ENCODE data around the gene MCRIP2. TPM values are rescaled to one million over a fixed set of nuclear protein-coding genes. Genes with fewer than 3 reads are reported as not detected.

MCRIP2 gene
- total and polyA plus RNA-seq, 9 donors = 0.98 to 42.3 (median 31.2) TPM

GRCh38 chr16:676913-677312 is 35.3 kb downstream of the MCRIP2 start:
- WGBS, 3 donors = 65 to 83% (median 80%) methylated on average over 22 to 23 of the region's 23 CpGs
- no peak for TF ChIP-seq POLR2A (IDR thresholded peaks at IDR 0.05)
- H3K9me3 ChIP-seq = no peaks in the 10 kb centered on the region
- no peaks in the 10 kb centered on the region for H3K36me3 ChIP-seq
- H3K4me1 ChIP-seq (ENCODE audit: insufficient read depth) = peaks cover 16% of the 10 kb centered on the region
- intact Hi-C loops (cut with DNase I) = no loop called here
- no peak overlapping the region for H3K4me3 ChIP-seq
- peak in 2 of 5 donors; percentile 36 to 52 for DNase-seq
- H3K27ac ChIP-seq = no peak overlapping the region
- H3K27me3 ChIP-seq = no peaks in the 10 kb centered on the region

- H3K27me3 ChIP-seq = no peaks in the 10 kb centered on the region
- H3K9me3 ChIP-seq = no peaks in the 10 kb centered on the region
- DNase-seq = peak in 2 of 5 donors; percentile 29 to 50
- H3K27ac ChIP-seq = no peak overlapping the region
- WGBS, 3 donors = 50 to 69% (median 63%) methylated on average over 39 to 57 of the region's 57 CpGs
- H3K4me1 ChIP-seq (ENCODE audit: insufficient read depth) = peaks cover 16% of the 10 kb centered on the region
- H3K36me3 ChIP-seq = no peaks in the 10 kb centered on the region
- H3K4me3 ChIP-seq = no peak overlapping the region
- intact Hi-C loops (cut with DNase I) = no loop called here
- TF ChIP-seq CTCF (IDR thresholded peaks at IDR 0.05) (no peak), EP300 (IDR thresholded peaks at IDR 0.05) (no peak), POLR2A (IDR thresholded peaks at IDR 0.05) (no peak)
These were observed 35.9 kb downstream of the MCRIP2 start for GRCh38 chr16:677316-678190.

- no peak overlapping the region for H3K4me3 ChIP-seq
- no peak overlapping the region for H3K27ac ChIP-seq
- intact Hi-C loops (cut with DNase I) = no loop called here
- H3K27me3 ChIP-seq = no peaks in the 10 kb centered on the region
- 62 to 72% (median 70%) methylated on average over 21 of the region's 21 CpGs for WGBS, 3 donors
- H3K9me3 ChIP-seq = no peaks in the 10 kb centered on the region
- no peaks in the 10 kb centered on the region for H3K36me3 ChIP-seq
- H3K4me1 ChIP-seq (ENCODE audit: insufficient read depth) = peaks cover 20% of the 10 kb centered on the region
- no peak for TF ChIP-seq CTCF (IDR thresholded peaks at IDR 0.05)
- no peak for TF ChIP-seq EP300 (IDR thresholded peaks at IDR 0.05)
- no peak for TF ChIP-seq POLR2A (IDR thresholded peaks at IDR 0.05)
- DNase-seq = peak in 3 of 5 donors; percentile 40 to 63 (median 57)
These were observed 36.7 kb downstream of the MCRIP2 start for GRCh38 chr16:678209-678857.

GRCh38 chr16:678858-679813 is 37.5 kb downstream of the MCRIP2 start:
- TF ChIP-seq CTCF (IDR thresholded peaks at IDR 0.05) (no peak), POLR2A (IDR thresholded peaks at IDR 0.05) (no peak), EP300 (IDR thresholded peaks at IDR 0.05) (no peak)
- peak; percentile 71 to 83 (median 82) for DNase-seq
- Histone ChIP-seq H3K4me3 (peak overlapping the region; percentile 51), H3K9me3 (no peaks in the 10 kb centered on the region), H3K27me3 (no peaks in the 10 kb centered on the region), H3K27ac (peak overlapping the region; percentile 67 to 78), H3K36me3 (no peaks in the 10 kb centered on the region), H3K4me1 (ENCODE audit: insufficient read depth) (peaks cover 25% of the 10 kb centered on the region)
- intact Hi-C loops (cut with DNase I) = no loop called here
- 19 to 32% (median 30%) methylated on average over 29 to 52 of the region's 52 CpGs for WGBS, 3 donors
